Right atrium auricular region (tissue), 2 donors: ENCODE measurements around the gene BANP. TPM values are rescaled to one million over a fixed set of nuclear protein-coding genes. Genes with fewer than 3 reads are reported as not detected.
"Not testable (repeated sequence)": the region's sequence is repeated elsewhere in the genome, so short reads cannot be mapped to it uniquely, and the experiment has no call there.

Experiments used
- DNase-seq: peaks from one replicate; pipeline ENCODE4 v3.0.0-alpha.2; 2019; ENCODE audit warnings: low spot score
- H3K27ac ChIP-seq, 2 donors: fragments of 200-600 bp; sonication (generic); 1 replicate in 1 of 2; 2 replicates in 1 of 2; pipeline ENCODE4 v1.5.1; 2016 to 2019
- H3K27me3 ChIP-seq, 2 donors: fragments of 200-600 bp; sonication (generic); one replicate each; pipeline versions ENCODE4 v1.5.1 to v1.6.0; 2017 to 2019
- H3K36me3 ChIP-seq: fragments of 200-600 bp; sonication (generic); one replicate; pipeline ENCODE4 v1.5.1; 2016
- H3K4me1 ChIP-seq, 2 donors: fragments of 200-600 bp; sonication (generic); one replicate each; pipeline versions ENCODE4 v1.5.1 to v1.6.0; 2017 to 2019
- H3K4me3 ChIP-seq, 2 donors: fragments of 200-600 bp; sonication (generic); 1 replicate in 1 of 2; 2 replicates in 1 of 2; pipeline ENCODE4 v1.5.1; 2017 to 2019; ENCODE audit warnings: mild to moderate bottlenecking in 1 of 2, moderate library complexity in 1 of 2
- H3K9me3 ChIP-seq, 2 donors: fragments of 200-600 bp; sonication (generic); one replicate each; pipeline ENCODE4 v1.5.1; 2019
- CTCF ChIP-seq, 2 donors: fragments of 200-600 bp; sonication (generic); IDR thresholded peaks; one replicate each; pipeline ENCODE4 v1.5.1; 2019; ENCODE audit warnings: antibody characterized with exemption in 2 of 2
- total RNA-seq, 2 donors: library from RNA; depleted of rRNA; stranded (reverse); fragments of >200 nt; gene quantifications; one replicate each; pipeline ENCODE4 v1.1.0, GENCODE V29; 2016

Gene BANP
- total RNA-seq, 2 donors from 2014 or later = 10.4 to 14.4 TPM

- peaks cover 0 to 13% of the 10 kb centered on the region in 2 donors for H3K4me1 ChIP-seq
- TF ChIP-seq CTCF (IDR thresholded peaks at IDR 0.05) = no peak
- H3K27me3 ChIP-seq = no peaks in the 10 kb centered on the region
- no peak for DNase-seq
- H3K27ac ChIP-seq = no peak overlapping the region
- no peak overlapping the region for H3K4me3 ChIP-seq
- H3K9me3 ChIP-seq = no peaks in the 10 kb centered on the region
- H3K36me3 ChIP-seq = no peaks in the 10 kb centered on the region
These were observed 71.1 kb downstream of the BANP start for GRCh38 chr16:88022076-88023042.

GRCh38 chr16:88023366-88023765 lies 72.1 kb downstream of the BANP start:
- no peak overlapping the region for H3K4me3 ChIP-seq
- no peak for DNase-seq
- no peaks in the 10 kb centered on the region for H3K9me3 ChIP-seq
- no peak overlapping the region for H3K27ac ChIP-seq
- no peaks in the 10 kb centered on the region for H3K36me3 ChIP-seq
- no peaks in the 10 kb centered on the region for H3K27me3 ChIP-seq
- no peak for TF ChIP-seq CTCF (IDR thresholded peaks at IDR 0.05)
- H3K4me1 ChIP-seq = peaks cover 0 to 13% of the 10 kb centered on the region in 2 donors

- H3K27ac ChIP-seq = no peak overlapping the region
- TF ChIP-seq CTCF (IDR thresholded peaks at IDR 0.05) = no peak
- no peak for DNase-seq
- H3K27me3 ChIP-seq = no peaks in the 10 kb centered on the region
- no peaks in the 10 kb centered on the region for H3K36me3 ChIP-seq
- peaks cover 0 to 13% of the 10 kb centered on the region in 2 donors for H3K4me1 ChIP-seq
- no peaks in the 10 kb centered on the region for H3K9me3 ChIP-seq
- no peak overlapping the region for H3K4me3 ChIP-seq
These were observed 72.6 kb downstream of the BANP start for GRCh38 chr16:88023786-88024185.

- H3K4me3 ChIP-seq, H3K27ac ChIP-seq, H3K9me3 ChIP-seq, H3K36me3 ChIP-seq, H3K27me3 ChIP-seq, DNase-seq: not testable (repeated sequence)
- TF ChIP-seq CTCF (IDR thresholded peaks at IDR 0.05) = peak; percentile 37 to 64
- peaks cover 0 to 13% of the 10 kb centered on the region in 2 donors for H3K4me1 ChIP-seq
These were observed 73.4 kb downstream of the BANP start for GRCh38 chr16:88024491-88025085.

DNA sequence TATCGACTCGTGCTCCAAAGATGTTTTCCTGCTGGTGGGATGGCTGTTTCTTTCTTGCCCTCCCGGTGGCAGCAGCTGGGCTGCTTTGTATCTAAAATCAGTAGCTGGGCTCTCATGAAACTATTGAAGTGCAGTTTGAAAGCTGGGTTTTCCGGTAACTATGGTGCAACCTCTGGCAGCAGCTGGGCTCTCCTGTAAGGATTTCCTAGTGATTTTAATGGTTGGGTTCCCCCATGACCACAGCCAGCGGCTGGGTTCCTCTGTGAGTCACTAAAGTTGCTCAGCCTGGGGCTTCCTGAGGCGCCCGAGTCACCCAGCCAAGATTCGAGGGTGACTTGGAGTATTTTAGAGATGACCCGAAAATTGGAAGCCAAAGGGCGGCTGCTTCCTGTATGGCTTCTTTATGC lies 73.9 kb downstream of the BANP start:
- peak; percentile 88 for DNase-seq
- not testable (repeated sequence) for H3K36me3 ChIP-seq, H3K27ac ChIP-seq

GRCh38 chr16:88025828-88026555 lies 74.8 kb downstream of the BANP start:
- H3K36me3 ChIP-seq, H3K9me3 ChIP-seq, H3K4me3 ChIP-seq, H3K27me3 ChIP-seq, H3K27ac ChIP-seq, DNase-seq: not testable (repeated sequence)
- H3K4me1 ChIP-seq = peaks cover 0 to 13% of the 10 kb centered on the region in 2 donors

More for the DNA sequence above, 73.9 kb downstream of the BANP start:
- H3K4me3 ChIP-seq, H3K27me3 ChIP-seq, H3K9me3 ChIP-seq: not testable (repeated sequence)
- peaks cover 0 to 13% of the 10 kb centered on the region in 2 donors for H3K4me1 ChIP-seq
